CD4-positive, alpha-beta T cell (primary cell): ENCODE results near the gene ANAPC7. TPM values are rescaled to one million over a fixed set of nuclear protein-coding genes. Genes with fewer than 3 reads are reported as not detected.

Experiments
- ATAC-seq: fragments of 200-7000 bp; cut with Tn5 transposase; one replicate; pipeline ENCODE4 v1.10.0; 2022; ENCODE audit warnings: mild to moderate bottlenecking; ENCODE audit not compliant: poor library complexity
- CTCF ChIA-PET: fragments of 350-600 bp; sonication (Branson Sonifier 250); formaldehyde crosslinking; loops from one replicate; lab custom pipeline; 2021; ENCODE audit warnings: antibody characterized with exemption, inconsistent platforms; lab: Charles Lee
- POLR2A ChIA-PET: fragments of 350-600 bp; sonication (Branson Sonifier 250); formaldehyde crosslinking; loops from one replicate; lab custom pipeline; 2021; ENCODE audit warnings: antibody characterized with exemption, inconsistent platforms; lab: Charles Lee
- DNase-seq, 14 experiments: peaks; one replicate each; pipeline ENCODE4 v3.0.0-alpha.2; 2013 to 2020; ENCODE audit warnings: mixed read lengths in 2 of 14
- H3K27ac ChIP-seq, 2 donors: one replicate each; pipeline versions ENCODE4 v1.5.1 to v1.7.0; 2013; ENCODE audit warnings: low read length in 2 of 2, low read depth in 1 of 2, mild to moderate bottlenecking in 1 of 2
- H3K27me3 ChIP-seq, 2 experiments: 1 replicate in 1 of 2; 2 replicates in 1 of 2; pipeline versions ENCODE4 v1.6.1 to v1.7.0; 2013; ENCODE audit warnings: low read length in 2 of 2, control low read depth in 1 of 2, mild to moderate bottlenecking in 1 of 2, moderate library complexity in 1 of 2; ENCODE audit not compliant: insufficient read depth in 2 of 2, control insufficient read depth in 1 of 2
- H3K36me3 ChIP-seq: one replicate; pipeline ENCODE4 v1.6.1; 2013; ENCODE audit warnings: low read length, control low read depth; ENCODE audit not compliant: insufficient read depth
- H3K4me1 ChIP-seq: one replicate; pipeline ENCODE4 v1.6.1; 2013; ENCODE audit warnings: low read length, control low read depth; ENCODE audit not compliant: insufficient read depth
- H3K4me3 ChIP-seq: one replicate; pipeline ENCODE4 v1.5.1; 2013; ENCODE audit warnings: mild to moderate bottlenecking, low read length, moderate library complexity
- H3K9me3 ChIP-seq, 2 experiments: 1 replicate in 1 of 2; 2 replicates in 1 of 2; pipeline versions ENCODE4 v1.6.1 to v1.7.0; 2013; ENCODE audit warnings: low read length in 2 of 2, mild to moderate bottlenecking in 2 of 2, control low read depth in 1 of 2, moderate library complexity in 1 of 2; ENCODE audit not compliant: control insufficient read depth in 1 of 2, insufficient read depth in 1 of 2
- H3K27ac Mint-ChIP-seq: one replicate; pipeline ENCODE4 v1.8.0; 2020; ENCODE audit warnings: mixed read lengths
- H3K27me3 Mint-ChIP-seq: one replicate; pipeline ENCODE4 v1.8.0; 2021; ENCODE audit warnings: mixed read lengths
- H3K36me3 Mint-ChIP-seq: one replicate; pipeline ENCODE4 v1.8.0; 2021; ENCODE audit warnings: low read depth, mixed read lengths
- H3K4me1 Mint-ChIP-seq: one replicate; pipeline ENCODE4 v1.8.0; 2021; ENCODE audit warnings: low read depth, mixed read lengths
- H3K4me3 Mint-ChIP-seq: one replicate; pipeline ENCODE4 v1.8.0; 2020; ENCODE audit warnings: mild to moderate bottlenecking, mixed read lengths
- H3K9me3 Mint-ChIP-seq: one replicate; pipeline ENCODE4 v1.8.0; 2020; ENCODE audit warnings: mixed read lengths
- intact Hi-C, 2 experiments: fragments of 100-400 bp; cut with DNase I in 1 of 2; cut with micrococcal nuclease in 1 of 2; formaldehyde crosslinking; loops; one replicate each; pipeline versions ENCODE4 v1.15.1 to v1.9.0; 2023 to 2025; cut with DNase I, micrococcal nuclease
- total RNA-seq, 174 experiments: library from RNA in 2 of 174; stranded (reverse) in 2 of 174; gene quantifications; one replicate each; pipeline ENCODE4 v1.2.3 and lab custom pipeline; 2021 to 2026
- TF ChIP-seq, protein P1 (sequence below): fragments of 200-600 bp; IDR thresholded peaks from one replicate; pipeline ENCODE4 v1.8.0; 2022; ENCODE audit warnings: antibody characterized with exemption, mild to moderate bottlenecking

The ANAPC7 gene
- total RNA-seq, 2 experiments from 2014 or later = 16.4 to 18.2 TPM

DNA sequence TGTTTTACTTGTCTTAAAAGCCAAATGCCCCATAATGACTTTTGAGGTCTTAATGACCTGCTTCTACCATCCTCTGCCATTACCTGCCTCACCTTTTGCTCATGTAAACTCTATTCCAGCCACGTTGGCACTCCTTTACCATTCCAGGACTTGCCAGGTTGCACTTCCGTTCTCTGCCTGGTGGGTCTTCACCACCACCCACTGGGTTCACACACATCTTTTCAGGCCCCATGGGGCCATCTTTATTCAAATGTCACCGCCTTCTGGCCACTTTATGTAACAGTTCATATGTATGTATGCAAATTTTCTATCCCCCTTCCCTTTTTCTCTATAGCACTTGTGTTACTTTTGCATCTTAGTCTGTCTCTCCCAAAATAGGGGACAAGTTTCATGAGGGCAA is 64.8 kb downstream of the ANAPC7 start:
- Histone ChIP-seq H3K27ac (no peak overlapping the region), H3K4me3 (no peak overlapping the region), H3K4me1 (no peaks in the 10 kb centered on the region), H3K9me3 (no peaks in the 10 kb centered on the region), H3K36me3 (peaks cover 99% of the 10 kb centered on the region), H3K27me3 (no peaks in the 10 kb centered on the region)
- intact Hi-C loops = no loop called here
- ATAC-seq (no peak), DNase-seq (no peak)
- Mint-ChIP-seq H3K36me3 (peaks cover 100% of the 10 kb centered on the region), H3K4me1 (no peaks in the 10 kb centered on the region), H3K27ac (no peak overlapping the region), H3K27me3 (no peaks in the 10 kb centered on the region), H3K4me3 (no peak overlapping the region), H3K9me3 (no peaks in the 10 kb centered on the region)
- CTCF ChIA-PET = interaction anchor here (1.0 kb wide), 1 partner anchor 93 kb away, joined by 5 read pairs; no protein-coding TSS in a partner anchor
- POLR2A ChIA-PET = no interaction called here
- TF ChIP-seq, protein P1, sequence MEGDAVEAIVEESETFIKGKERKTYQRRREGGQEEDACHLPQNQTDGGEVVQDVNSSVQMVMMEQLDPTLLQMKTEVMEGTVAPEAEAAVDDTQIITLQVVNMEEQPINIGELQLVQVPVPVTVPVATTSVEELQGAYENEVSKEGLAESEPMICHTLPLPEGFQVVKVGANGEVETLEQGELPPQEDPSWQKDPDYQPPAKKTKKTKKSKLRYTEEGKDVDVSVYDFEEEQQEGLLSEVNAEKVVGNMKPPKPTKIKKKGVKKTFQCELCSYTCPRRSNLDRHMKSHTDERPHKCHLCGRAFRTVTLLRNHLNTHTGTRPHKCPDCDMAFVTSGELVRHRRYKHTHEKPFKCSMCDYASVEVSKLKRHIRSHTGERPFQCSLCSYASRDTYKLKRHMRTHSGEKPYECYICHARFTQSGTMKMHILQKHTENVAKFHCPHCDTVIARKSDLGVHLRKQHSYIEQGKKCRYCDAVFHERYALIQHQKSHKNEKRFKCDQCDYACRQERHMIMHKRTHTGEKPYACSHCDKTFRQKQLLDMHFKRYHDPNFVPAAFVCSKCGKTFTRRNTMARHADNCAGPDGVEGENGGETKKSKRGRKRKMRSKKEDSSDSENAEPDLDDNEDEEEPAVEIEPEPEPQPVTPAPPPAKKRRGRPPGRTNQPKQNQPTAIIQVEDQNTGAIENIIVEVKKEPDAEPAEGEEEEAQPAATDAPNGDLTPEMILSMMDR = no peak

DNA sequence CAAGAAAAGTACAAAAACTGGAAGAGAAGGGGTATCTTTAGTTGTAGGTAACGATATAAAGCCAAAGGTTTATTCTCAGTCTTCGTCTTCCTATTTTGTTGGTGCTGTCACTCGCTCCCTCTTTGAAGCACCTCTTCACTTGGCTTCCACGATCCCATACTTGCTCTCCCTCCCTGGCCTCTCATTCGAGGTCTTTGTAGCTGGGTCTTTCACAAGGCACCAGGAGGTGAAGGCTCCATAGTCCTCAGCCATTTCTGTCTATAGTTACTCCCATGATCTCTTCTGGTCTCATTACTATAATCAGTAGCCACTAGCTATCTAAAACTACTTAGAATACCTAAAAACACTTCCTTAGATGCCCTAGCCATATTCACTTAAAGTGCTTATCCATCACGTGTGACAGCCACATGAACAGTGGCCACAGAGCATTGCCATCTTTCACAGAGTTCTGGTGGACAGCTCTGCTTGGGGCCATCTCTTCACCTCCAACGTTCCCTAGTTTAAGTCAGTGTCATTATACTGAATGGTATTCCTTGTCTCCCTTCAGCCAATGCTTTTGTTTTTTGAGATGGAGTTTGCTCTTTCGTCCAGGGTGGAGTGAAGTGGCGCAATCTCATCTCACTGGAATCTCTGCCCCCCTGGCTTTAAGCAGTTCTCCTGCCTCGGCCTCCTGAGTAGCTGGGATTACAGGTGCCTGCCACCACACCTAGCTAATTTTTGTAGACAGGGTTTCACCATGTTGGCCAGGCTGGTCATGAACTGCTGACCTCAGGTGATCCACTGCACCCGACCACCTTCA is 65.4 kb downstream of the ANAPC7 start:
- Histone ChIP-seq H3K4me1 (no peaks in the 10 kb centered on the region), H3K36me3 (peaks cover 99% of the 10 kb centered on the region), H3K27ac (no peak overlapping the region), H3K27me3 (no peaks in the 10 kb centered on the region), H3K4me3 (no peak overlapping the region), H3K9me3 (no peaks in the 10 kb centered on the region)
- H3K4me3 Mint-ChIP-seq = no peak overlapping the region
- ATAC-seq = no peak
- no peak overlapping the region for H3K27ac Mint-ChIP-seq
- H3K36me3 Mint-ChIP-seq = peaks cover 100% of the 10 kb centered on the region
- H3K9me3 Mint-ChIP-seq = no peaks in the 10 kb centered on the region
- no peaks in the 10 kb centered on the region for H3K4me1 Mint-ChIP-seq
- no peak for DNase-seq
- TF ChIP-seq, protein P1 = no peak
- POLR2A ChIA-PET = no interaction called here
- CTCF ChIA-PET = interaction anchor here (1.0 kb wide), 1 partner anchor 93 kb away, joined by 5 read pairs; no protein-coding TSS in a partner anchor
- intact Hi-C loops = no loop called here
- no peaks in the 10 kb centered on the region for H3K27me3 Mint-ChIP-seq

DNA sequence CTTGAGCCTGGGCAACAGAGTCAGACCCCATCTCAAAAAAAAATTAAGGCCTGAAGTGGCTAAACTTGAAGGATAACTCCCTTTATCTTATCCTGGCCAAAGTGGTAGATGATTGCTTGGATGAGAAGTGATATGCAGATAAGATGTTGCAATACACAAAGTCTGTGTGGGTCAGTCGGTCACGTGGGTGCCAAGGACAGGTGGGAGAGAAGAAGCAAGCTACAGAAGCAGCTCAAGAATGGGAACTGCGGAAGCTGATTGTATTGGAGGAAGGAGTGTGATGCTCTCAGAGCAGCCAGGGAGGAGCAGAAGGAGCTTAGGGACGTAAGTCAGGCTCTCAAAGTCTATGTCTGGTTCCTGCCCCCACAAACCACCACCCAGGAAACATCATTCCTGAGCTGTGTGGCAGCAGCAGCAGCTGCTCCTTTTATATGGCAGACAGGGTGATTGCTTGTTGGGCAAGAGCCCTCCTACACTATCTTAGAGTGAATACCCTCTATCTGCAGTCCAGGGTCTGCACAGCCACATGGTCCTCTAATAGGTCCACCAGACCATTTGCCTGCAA is 67.9 kb downstream of the ANAPC7 start:
- Histone ChIP-seq H3K9me3 (no peaks in the 10 kb centered on the region), H3K36me3 (peaks cover 88% of the 10 kb centered on the region), H3K27me3 (no peaks in the 10 kb centered on the region), H3K4me1 (no peaks in the 10 kb centered on the region), H3K27ac (no peak overlapping the region), H3K4me3 (no peak overlapping the region)
- no peaks in the 10 kb centered on the region for H3K27me3 Mint-ChIP-seq
- ATAC-seq (no peak), DNase-seq (no peak)
- intact Hi-C loops = no loop called here
- H3K27ac Mint-ChIP-seq = no peak overlapping the region
- H3K9me3 Mint-ChIP-seq = no peaks in the 10 kb centered on the region
- no peak overlapping the region for H3K4me3 Mint-ChIP-seq
- ChIA-PET POLR2A (no interaction called here), CTCF (no interaction called here)
- TF ChIP-seq, protein P1 = no peak
- no peaks in the 10 kb centered on the region for H3K4me1 Mint-ChIP-seq
- H3K36me3 Mint-ChIP-seq = peaks cover 97% of the 10 kb centered on the region
